ENCODE measurements around the gene RPLP1.

The RPLP1 gene

DNA sequence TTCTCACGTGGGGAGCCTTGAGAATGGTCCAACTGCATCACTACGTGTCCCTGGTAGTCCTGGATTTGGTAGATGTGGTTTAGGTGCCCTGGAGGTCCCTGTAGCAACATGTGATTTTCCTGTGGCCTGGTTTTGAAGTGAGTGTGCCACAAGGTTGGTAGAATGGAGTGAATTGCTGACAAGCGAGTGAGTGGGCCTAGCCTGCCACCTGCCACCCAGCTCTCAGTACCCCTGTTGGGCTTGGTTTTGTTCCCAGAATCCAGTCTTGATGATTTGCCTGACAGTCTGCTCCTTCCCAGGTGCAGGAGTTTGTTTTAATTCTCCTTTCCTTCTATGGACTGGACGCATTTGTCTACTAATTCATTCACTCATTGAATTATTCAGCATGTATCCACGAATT is 19.4 kb downstream of the RPLP1 start:
- DNase-seq = no peak

GRCh38 chr15:69472562-69472961 is 19.9 kb downstream of the RPLP1 start:
- peak; percentile 29 for DNase-seq

- DNase-seq = no peak
These were observed 21.7 kb downstream of the RPLP1 start for GRCh38 chr15:69474291-69474690.

- no peak for DNase-seq
These were observed 22.3 kb downstream of the RPLP1 start for GRCh38 chr15:69474846-69475455.

- DNase-seq = no peak
These were observed 23.2 kb downstream of the RPLP1 start for GRCh38 chr15:69475769-69476358.

GRCh38 chr15:69476704-69477473 is 24.3 kb downstream of the RPLP1 start:
- no peak for DNase-seq

DNA sequence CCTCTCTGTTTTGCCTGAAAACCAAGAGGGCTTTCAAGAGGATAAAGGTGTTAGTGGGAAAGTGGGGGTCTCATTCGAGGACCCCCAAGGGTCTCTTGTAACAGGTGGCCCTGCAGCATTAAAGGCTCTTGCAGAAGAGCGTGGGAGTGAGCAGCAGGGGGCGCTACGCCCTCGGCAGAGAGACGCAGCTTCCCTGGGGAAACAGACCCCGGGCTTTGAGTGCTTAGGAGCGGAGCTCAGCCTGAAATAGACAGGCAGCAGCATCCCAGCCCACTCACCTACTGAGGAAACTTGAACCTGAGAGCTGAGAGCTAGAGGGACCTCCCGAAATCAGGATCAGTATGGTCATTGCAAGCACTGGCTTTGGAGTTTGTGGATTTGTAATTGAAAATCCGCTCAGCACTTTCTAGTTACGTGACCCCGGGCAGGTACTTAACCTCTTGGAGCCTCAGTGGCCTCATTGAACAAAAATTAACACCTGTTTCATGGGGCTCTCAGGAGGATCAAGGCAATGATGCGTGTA is 25.7 kb downstream of the RPLP1 start:
- peak; percentile 13 for DNase-seq

- no peak for DNase-seq
These were observed 26.5 kb downstream of the RPLP1 start for GRCh38 chr15:69479081-69479480.

GRCh38 chr15:69479971-69480370 is 27.4 kb downstream of the RPLP1 start:
- no peak for DNase-seq

DNA sequence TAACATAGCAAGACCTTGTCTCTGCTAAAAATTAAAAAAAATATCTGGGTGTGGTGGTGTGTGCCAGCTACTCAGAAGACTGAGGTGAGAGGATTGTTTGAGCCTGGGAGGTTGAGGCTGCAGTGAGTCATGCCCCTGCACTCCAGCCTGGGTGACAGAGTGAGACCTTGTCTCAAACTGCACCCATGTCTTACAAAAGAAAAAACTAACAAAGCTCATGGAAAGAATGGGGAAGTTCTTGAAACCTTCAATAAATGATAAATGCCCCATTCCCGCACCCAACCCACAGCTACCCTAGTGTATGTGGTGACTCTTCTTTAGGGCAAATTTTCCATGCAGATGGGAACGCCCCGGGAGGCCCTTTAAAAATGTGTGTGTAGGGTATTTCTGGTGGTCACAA is 28.3 kb downstream of the RPLP1 start:
- no peak for DNase-seq

- no peak for DNase-seq
These were observed 30.2 kb downstream of the RPLP1 start for GRCh38 chr15:69482686-69483256.

DNA sequence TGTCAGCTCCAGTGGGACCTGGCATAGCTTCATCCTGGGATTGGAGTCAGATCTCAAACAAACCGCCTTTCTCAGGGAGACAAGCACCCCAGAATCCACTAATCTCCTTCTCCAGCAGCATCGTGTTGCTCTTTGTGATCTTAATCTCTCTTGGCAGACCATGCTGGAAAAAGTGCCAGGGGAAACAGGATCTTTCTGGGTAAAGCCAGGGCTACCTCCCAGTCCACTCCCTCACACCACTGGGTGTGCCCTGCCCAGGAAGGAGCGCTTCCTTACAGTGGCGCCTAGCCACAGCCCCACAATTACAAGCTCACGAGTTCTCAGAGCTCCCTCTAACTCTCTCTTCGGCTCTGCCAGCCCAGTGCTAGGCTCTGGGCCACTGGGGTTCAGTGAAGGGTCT is 32.2 kb downstream of the RPLP1 start:
- no peak for DNase-seq

GRCh38 chr15:69486481-69487110 is 34.0 kb downstream of the RPLP1 start:
- DNase-seq = no peak

DNA sequence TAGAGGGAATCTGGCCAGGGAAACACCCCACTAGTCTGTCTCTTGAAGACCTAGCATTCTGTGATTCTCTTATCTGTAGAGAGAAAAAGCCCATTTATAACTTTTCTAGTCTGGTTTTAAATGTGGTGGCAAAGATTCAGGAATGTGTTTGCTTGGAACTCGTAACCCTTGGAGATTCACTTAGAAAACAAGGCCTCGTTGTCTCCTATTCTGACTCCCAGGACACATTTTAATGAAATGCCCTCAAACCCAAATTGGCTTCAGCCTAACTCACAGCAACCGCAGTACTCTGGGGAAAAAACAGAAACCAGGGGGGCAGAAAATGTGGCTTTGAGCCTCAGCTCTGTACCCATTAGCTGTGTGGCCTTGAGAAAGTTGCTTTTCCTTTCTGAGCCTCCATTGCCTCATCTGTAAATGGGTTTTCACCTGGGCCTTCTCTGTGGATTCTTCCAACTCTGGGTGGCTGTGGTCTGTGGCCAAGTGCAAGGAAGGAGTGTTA is 36.5 kb downstream of the RPLP1 start:
- no peak for DNase-seq

GRCh38 chr15:69490356-69491037 is 37.9 kb downstream of the RPLP1 start:
- DNase-seq = no peak

DNA sequence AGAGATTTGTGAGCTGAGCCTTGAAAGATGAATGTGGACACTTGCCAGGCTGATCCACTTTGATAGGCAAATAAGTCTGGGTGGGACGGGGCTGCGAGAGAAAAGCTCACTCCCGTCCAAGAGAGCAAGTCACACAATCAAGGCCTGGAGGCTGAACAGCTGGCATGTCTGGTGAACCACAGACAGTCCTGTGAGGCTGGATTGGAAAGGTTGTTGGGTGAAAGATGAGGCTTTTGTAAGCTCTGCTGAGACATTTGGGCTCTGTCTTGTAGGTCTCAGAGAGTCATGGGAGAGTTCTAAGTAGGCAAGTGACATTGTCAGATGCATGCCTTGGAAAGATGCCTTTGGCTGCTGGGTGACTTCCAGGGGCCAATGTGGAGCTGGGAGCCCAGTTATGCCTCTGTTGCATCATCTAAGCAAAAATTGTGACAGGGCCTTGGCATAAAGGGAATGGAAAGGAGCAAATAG is 38.5 kb downstream of the RPLP1 start:
- no peak for DNase-seq

- no peak for DNase-seq
These were observed 40.8 kb downstream of the RPLP1 start for GRCh38 chr15:69493406-69493805.

DNA sequence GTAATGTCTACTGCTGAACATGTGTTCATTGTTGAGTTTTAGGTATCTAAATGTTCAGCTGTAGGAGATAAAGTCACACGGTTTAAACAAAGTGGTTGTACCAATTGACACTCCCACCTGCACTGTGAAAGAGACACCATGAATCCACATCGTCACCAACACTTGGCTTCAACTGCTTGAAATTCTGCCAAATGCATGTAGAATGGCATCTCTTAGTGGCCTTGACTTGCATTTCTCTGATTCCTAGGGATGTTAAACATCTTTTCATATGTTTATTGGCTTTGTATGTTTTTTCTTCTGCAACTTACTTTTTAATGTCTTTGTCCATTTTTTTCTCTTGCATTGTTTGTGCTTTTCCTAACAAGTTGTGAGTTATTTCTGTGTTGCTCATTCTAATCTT is 43.4 kb downstream of the RPLP1 start:
- peak; percentile 29 for DNase-seq

DNA sequence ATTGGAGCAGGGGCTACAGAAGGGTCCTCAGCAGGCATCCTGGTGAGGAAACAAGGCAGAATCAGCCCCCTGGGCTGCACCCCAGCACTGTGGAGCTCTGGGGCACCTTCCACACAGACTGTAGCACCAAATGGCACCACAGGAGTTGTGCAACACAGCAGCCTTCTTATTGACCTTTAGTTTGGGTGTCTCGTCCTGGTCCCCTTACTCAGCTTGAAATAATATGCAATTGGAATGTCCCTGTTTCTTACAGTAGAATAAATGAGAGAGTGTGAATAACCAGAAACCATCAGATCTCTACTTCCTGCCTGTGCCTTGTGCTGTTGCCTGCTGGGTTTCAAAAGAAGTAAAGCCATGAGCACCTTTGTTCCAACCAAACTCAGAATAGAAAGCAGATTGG is 44.5 kb downstream of the RPLP1 start:
- DNase-seq = no peak

- no peak for DNase-seq
These were observed 45.0 kb downstream of the RPLP1 start for GRCh38 chr15:69497667-69498066.

DNA sequence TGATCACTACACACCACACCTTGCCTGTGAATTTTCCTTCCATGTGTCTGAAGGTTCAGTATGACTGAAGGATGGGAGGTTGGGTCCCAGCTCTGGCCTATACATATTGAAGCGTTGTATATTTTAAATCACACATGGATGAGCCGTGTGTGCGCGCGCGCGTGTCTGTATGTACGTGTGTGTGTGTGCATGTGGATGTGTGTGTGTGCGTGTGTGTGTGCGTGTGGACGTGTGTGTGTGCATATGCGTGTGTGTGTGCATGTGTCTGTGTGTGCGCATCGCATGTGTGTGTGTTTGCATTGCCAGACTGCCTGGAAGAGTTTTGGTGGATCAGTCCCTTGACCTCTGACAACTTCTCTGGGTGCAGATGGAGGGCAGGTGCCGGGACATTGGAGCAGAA is 45.7 kb downstream of the RPLP1 start:
- no peak for DNase-seq

DNA sequence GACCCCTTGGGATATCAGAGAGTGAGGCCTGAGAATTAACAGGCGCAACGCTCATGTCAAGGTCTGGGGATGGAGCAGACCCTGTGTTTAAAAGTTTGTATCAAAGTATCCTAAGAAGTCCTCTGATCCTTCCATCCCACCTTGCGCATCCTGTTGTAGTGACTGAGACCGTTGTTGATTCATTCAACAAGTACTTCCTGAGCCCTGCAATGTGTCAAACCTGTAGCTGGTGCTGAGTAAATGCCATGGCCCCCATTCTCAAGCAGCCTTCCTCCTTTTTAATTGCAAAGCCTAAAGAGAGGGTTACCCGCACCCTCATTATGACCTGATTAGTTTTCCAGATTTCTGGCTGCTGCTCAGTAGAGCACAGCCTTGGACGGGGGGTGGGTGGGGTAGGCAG is 46.4 kb downstream of the RPLP1 start:
- no peak for DNase-seq
